SK-N-SH treated with all-trans-retinoic acid at 6 μM for 48 hours (cell line): ENCODE results near the gene SPRR5.

Source experiments
- ARNTL ChIP-seq: fragments of 450-650 bp; formaldehyde crosslinking; IDR thresholded peaks from 2 replicates; pipeline ENCODE4 v1.5.0; 2020; ENCODE audit warnings: low read depth, mild to moderate bottlenecking, moderate library complexity, borderline replicate concordance
- ESRRG ChIP-seq: fragments of 250-450 bp; sonication (Bioruptor Pico); IDR thresholded peaks from 2 replicates; pipeline ENCODE4 v1.6.1; 2021; ENCODE audit warnings: mild to moderate bottlenecking
- OSR1 ChIP-seq: fragments of 250-450 bp; sonication (Bioruptor Pico); IDR thresholded peaks from 2 replicates; pipeline ENCODE4 v1.8.0; 2022; ENCODE audit warnings: moderate library complexity, mild to moderate bottlenecking, inconsistent platforms
- PATZ1 ChIP-seq: fragments of 250-450 bp; sonication (Bioruptor Pico); IDR thresholded peaks from 2 replicates; pipeline ENCODE4 v1.8.0; 2020; ENCODE audit warnings: mild to moderate bottlenecking, moderate library complexity, borderline replicate concordance
- TCF4 ChIP-seq: fragments of 250-450 bp; sonication (Bioruptor Pico); IDR thresholded peaks from 2 replicates; pipeline ENCODE4 v1.8.0; 2021; ENCODE audit warnings: mild to moderate bottlenecking, moderate library complexity, borderline replicate concordance
- TOX ChIP-seq: fragments of 250-450 bp; sonication (Bioruptor Pico); IDR thresholded peaks from 2 replicates; pipeline ENCODE4 v1.8.0; 2021; ENCODE audit warnings: mild to moderate bottlenecking, moderate library complexity, borderline replicate concordance
- ZFP30 ChIP-seq: fragments of 450-650 bp; formaldehyde crosslinking; IDR thresholded peaks from 2 replicates; pipeline ENCODE4 v1.5.0; 2022; ENCODE audit warnings: mild to moderate bottlenecking, moderate library complexity
- ZNF8 ChIP-seq: fragments of 450-650 bp; formaldehyde crosslinking; IDR thresholded peaks from 2 replicates; pipeline ENCODE4 v1.5.0; 2020; ENCODE audit warnings: mild to moderate bottlenecking, moderate library complexity
- TF ChIP-seq, protein P1 (sequence below): fragments of 250-450 bp; sonication (Bioruptor Pico); IDR thresholded peaks from 2 replicates; pipeline ENCODE4 v1.5.1; 2020; ENCODE audit warnings: low read depth, mild to moderate bottlenecking, moderate library complexity

DNA sequence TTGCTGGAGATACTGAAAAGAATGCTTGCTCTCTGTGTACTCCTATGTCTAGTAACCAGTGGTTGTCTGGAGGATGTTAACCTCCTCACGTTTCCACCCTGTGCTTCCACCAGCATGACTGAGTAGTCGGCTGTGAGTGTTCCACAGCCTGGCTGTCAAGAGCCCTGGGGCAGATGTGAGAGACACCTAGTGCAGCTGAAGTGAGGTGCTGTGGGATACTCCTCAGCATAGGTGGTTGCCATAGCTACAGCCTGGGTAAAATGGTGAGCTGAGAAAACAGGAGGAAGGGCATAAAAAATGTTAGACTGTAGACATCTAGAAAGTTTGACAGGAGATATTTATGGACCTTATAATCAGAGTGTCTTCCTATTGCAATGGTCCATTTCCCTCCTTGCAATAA is 22.8 kb upstream of the SPRR5 start:
- no peak for TF ChIP-seq ZFP30 (CRISPR knock-in tag)
- TF ChIP-seq OSR1 (CRISPR knock-in tag): no peak
- TF ChIP-seq PATZ1 (CRISPR knock-in tag): no peak
- no peak for TF ChIP-seq ARNTL (CRISPR knock-in tag)
- no peak for TF ChIP-seq ZNF8 (CRISPR knock-in tag)
- no peak for TF ChIP-seq TCF4
- TF ChIP-seq, protein P1, sequence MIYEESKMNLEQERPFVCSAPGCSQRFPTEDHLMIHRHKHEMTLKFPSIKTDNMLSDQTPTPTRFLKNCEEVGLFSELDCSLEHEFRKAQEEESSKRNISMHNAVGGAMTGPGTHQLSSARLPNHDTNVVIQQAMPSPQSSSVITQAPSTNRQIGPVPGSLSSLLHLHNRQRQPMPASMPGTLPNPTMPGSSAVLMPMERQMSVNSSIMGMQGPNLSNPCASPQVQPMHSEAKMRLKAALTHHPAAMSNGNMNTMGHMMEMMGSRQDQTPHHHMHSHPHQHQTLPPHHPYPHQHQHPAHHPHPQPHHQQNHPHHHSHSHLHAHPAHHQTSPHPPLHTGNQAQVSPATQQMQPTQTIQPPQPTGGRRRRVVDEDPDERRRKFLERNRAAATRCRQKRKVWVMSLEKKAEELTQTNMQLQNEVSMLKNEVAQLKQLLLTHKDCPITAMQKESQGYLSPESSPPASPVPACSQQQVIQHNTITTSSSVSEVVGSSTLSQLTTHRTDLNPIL (CRISPR knock-in tag): no peak
- no peak for TF ChIP-seq ESRRG (CRISPR knock-in tag)
- no peak for TF ChIP-seq TOX (CRISPR knock-in tag)
